ENCODE data around the gene FREM3.

- TF ChIP-seq, protein P1, sequence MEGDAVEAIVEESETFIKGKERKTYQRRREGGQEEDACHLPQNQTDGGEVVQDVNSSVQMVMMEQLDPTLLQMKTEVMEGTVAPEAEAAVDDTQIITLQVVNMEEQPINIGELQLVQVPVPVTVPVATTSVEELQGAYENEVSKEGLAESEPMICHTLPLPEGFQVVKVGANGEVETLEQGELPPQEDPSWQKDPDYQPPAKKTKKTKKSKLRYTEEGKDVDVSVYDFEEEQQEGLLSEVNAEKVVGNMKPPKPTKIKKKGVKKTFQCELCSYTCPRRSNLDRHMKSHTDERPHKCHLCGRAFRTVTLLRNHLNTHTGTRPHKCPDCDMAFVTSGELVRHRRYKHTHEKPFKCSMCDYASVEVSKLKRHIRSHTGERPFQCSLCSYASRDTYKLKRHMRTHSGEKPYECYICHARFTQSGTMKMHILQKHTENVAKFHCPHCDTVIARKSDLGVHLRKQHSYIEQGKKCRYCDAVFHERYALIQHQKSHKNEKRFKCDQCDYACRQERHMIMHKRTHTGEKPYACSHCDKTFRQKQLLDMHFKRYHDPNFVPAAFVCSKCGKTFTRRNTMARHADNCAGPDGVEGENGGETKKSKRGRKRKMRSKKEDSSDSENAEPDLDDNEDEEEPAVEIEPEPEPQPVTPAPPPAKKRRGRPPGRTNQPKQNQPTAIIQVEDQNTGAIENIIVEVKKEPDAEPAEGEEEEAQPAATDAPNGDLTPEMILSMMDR (IDR thresholded peaks at IDR 0.05): no peak
- TF ChIP-seq POLR2A (IDR thresholded peaks at IDR 0.05): no peak
- no peak for TF ChIP-seq EP300 (IDR thresholded peaks at IDR 0.05)
- TF ChIP-seq POLR2AphosphoS5 (IDR thresholded peaks at IDR 0.05): no peak
These were observed 65.7 kb downstream of the FREM3 start for GRCh38 chr4:143634763-143635162.

Data from suprapubic skin (tissue), 4 donors.